22Rv1 (cell line): ENCODE data around the gene PTPRG.

Source experiments
- ZFX ChIP-seq: fragments of 450-650 bp; IDR thresholded peaks from 2 replicates; pipeline ENCODE4 v1.6.1; 2017; ENCODE audit warnings: antibody characterized with exemption, borderline replicate concordance
- TF ChIP-seq, protein P1 (sequence below): fragments of 450-650 bp; IDR thresholded peaks from 2 replicates; pipeline ENCODE4 v1.5.1; 2017; ENCODE audit warnings: mild to moderate bottlenecking

- TF ChIP-seq, protein P1, sequence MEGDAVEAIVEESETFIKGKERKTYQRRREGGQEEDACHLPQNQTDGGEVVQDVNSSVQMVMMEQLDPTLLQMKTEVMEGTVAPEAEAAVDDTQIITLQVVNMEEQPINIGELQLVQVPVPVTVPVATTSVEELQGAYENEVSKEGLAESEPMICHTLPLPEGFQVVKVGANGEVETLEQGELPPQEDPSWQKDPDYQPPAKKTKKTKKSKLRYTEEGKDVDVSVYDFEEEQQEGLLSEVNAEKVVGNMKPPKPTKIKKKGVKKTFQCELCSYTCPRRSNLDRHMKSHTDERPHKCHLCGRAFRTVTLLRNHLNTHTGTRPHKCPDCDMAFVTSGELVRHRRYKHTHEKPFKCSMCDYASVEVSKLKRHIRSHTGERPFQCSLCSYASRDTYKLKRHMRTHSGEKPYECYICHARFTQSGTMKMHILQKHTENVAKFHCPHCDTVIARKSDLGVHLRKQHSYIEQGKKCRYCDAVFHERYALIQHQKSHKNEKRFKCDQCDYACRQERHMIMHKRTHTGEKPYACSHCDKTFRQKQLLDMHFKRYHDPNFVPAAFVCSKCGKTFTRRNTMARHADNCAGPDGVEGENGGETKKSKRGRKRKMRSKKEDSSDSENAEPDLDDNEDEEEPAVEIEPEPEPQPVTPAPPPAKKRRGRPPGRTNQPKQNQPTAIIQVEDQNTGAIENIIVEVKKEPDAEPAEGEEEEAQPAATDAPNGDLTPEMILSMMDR, result no peak
- TF ChIP-seq ZFX, result no peak
Measured at GRCh38 chr3:61673651-61674050, 112.3 kb downstream of the PTPRG start.
